CD4-positive, alpha-beta T cell treated with Interleukin-10 for 1 hour (primary cell): Measurements from ENCODE around the gene HMGN3.
"Not testable (repeated sequence)": the region's sequence is repeated elsewhere in the genome, so short reads cannot be mapped to it uniquely, and the experiment has no call there.

ENCODE experiments used
- DNase-seq: peaks from one replicate; pipeline ENCODE4 v3.0.0-alpha.2; 2020

The HMGN3 gene

GRCh38 chr6:79234150-79235022 is at the start of gene HMGN3:
HMGN3 (minus strand) TSS chr6:79234682.
- peak; percentile 93 for DNase-seq

GRCh38 chr6:79280756-79281155 is 46.3 kb upstream of the HMGN3 start:
- DNase-seq: no peak

DNA sequence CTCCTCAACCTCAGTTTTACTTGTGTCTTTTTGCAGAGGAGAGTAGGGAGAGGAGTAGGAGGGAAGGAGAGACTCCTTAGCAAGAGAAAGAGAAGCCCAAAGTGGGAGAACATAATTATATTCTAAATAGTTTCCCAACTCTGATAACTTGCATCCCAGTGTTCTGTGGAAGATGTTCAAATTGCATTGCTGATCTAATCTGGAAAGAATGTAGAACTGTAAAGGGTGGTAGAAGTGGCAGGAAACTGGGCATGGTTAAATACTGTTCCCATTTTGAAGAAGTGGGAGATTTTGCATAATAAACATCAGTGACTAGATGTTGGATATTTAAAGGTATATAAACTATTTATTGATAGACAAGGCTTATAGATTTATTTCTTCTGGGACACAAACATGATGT is 42.6 kb upstream of the HMGN3 start:
- no peak for DNase-seq

- DNase-seq: no peak
These were observed 35.4 kb upstream of the HMGN3 start for GRCh38 chr6:79269877-79270276.

- DNase-seq: no peak
These were observed 32.6 kb upstream of the HMGN3 start for GRCh38 chr6:79267128-79267527.

GRCh38 chr6:79266051-79266450 is 31.6 kb upstream of the HMGN3 start:
- no peak for DNase-seq

DNA sequence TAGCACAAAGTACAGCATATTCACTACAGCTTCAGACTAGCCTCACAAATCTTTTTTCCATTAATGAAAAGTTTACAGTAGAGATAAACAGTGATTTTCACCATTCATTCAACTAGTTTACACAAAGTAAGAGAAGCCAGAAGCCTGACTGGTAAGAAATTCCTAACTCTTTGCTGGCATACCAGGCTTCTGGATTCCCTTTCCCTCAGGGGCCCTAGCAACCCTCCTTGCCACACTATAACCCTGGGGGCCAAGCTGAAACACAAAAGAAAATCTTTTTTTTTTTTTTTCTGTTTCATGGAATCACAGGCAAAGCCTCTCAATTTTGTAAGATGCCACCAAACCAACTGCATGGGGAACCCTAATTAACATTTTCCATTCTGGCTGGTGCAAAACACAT is 28.9 kb upstream of the HMGN3 start:
- no peak for DNase-seq

DNA sequence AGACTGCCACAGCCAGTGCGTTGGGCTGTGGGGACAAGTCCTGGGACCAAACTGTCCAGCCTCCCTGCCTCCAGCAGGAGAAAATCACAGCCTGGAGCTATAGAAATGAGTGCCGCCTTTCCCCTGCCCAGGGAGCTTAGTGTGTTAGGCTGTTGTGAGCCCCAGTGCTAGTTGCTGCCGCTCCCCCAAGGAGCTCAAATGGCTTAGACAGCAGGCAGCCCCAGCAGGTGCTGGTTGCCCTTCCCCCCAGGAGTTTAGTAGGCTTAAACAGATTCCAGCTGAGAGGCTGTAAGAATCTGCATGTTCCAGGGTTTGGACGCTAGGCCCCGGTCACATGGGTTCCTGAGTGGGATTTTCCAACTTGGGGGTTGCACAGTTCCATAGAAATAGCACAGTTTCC is 27.2 kb upstream of the HMGN3 start:
- no peak for DNase-seq

DNA sequence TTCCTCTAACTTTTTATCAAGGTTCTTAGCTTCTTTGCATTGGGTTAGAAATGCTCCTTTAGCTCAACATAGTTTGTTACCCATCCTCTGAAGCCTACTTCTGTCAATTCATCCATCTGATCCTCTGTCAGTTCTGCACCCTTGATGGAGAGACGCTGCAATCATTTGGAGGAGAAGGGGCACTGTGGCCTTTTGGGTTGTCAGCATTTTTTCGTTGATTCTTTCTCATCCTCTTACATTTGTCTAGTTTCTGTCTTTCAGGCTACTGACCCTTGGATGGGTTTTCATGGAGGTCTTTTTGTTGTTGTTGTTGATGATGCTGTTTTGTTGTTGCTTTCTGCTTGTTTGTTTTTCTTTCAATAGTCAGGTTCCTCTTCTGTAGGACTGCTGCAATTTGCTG is 26.3 kb upstream of the HMGN3 start:
- DNase-seq: no peak

GRCh38 chr6:79257381-79258205 is 23.1 kb upstream of the HMGN3 start:
- DNase-seq: no peak

GRCh38 chr6:79256770-79257169 is 22.3 kb upstream of the HMGN3 start:
- DNase-seq: not testable (repeated sequence)

GRCh38 chr6:79255086-79255485 is 20.6 kb upstream of the HMGN3 start:
- DNase-seq: not testable (repeated sequence)

DNA sequence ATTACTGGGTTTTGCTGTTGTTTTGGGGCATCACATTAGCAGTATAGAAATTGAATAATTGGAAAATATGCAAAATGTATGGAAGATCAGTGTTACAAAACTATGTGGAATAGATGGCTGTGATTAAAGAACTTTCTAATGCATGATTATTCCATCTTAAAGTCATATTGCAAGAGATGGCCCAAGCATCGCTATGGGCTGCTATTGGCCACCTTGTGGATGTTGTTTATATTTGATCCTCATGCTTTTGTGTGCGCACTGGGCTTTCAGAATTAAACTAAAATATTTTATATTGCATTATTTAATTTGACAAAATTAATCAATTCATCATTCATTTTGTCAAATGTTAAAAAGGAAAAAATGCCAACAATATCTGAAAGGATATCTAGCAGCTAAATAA is 16.1 kb upstream of the HMGN3 start:
- no peak for DNase-seq

DNA sequence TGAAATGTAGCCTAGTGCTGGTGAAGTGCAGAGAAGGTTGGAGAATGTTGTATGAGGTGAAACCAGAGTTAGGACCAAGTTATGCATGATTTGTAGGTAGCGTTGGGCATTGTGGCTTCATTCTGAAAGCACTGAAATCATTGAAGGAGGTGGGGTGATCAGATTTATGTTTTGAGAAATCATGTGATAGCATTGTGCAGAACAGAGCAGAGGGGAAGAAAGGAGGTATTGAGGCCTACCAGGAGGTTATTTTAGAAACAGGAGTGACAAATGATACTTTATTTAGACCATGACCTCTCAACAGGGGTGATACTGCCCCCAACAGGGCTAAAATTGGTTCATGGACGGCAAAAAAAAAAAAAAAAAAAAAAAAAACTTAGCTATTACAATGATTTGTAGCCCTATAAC is 15.6 kb upstream of the HMGN3 start:
- peak; percentile 26 for DNase-seq

- DNase-seq: no peak
These were observed 14.7 kb upstream of the HMGN3 start for GRCh38 chr6:79249136-79249535.

DNA sequence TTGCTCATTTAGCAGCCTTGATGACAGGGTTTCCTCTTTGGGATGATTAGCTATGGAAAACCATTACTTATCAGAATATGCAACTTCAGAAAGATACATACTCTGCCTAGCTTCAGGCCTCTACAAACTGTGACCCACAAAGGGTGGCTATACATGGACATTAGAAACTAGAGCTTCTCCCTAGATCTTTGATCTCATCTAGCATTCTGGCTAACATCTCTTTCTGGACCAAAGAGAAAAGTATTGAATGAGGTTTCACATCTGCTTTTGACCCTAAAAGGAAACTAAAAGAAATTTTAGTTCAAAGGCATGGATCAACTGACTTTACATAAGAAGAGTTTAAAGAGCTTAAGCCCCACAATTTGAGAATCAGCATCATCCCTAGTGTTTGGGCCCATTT is 12.4 kb upstream of the HMGN3 start:
- no peak for DNase-seq

- DNase-seq: no peak
These were observed 6.7 kb upstream of the HMGN3 start for GRCh38 chr6:79241228-79241627.

DNA sequence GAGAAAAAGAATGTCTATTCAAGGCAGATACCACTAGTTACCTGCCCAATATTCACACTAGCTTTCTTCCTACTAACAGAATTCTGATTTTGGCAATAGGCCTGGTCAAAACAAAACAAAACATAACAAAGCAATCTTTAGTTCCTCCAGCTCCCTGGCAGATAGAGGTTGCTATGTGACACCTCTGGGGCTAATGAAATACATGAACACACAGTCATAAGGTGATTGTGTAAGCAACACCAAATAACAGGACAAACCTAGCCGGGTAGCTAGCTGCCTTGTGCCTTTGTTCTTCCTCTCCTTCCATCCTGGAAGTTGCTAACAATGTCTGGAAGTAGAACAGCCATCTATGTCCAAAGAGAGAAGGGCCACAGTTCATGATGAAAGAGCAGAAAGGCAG is 6.0 kb upstream of the HMGN3 start:
- DNase-seq: no peak

DNA sequence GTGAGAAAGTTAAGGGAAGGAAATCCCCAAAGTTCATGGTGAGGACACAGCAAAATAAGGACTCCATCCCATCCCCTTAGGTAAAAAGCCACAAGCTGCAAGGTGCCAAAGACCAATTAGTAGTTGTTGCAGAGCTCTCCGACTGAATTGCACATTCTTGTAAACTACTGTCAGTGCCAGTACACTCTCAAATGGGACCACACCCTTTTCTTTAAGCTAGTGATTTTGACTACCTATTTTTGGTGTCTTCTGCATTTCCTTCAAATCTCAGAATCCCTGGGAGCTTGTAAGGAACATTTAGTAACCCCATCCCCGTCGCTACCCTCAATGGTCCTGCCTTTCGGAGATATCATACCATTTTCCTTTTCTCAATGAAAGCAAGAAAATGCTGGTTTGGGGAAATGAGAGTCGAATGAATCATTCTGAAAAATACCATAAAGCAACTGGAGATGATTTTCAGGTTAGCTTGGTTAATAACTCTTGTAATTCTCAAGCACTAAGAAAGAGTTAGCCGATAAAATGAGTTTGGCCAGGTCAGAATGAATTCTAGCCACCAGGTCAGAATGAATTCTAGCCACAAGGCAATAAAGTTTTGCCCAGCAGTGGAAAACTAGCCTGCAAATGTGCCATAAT is 5.2 kb upstream of the HMGN3 start:
- DNase-seq: no peak

DNA sequence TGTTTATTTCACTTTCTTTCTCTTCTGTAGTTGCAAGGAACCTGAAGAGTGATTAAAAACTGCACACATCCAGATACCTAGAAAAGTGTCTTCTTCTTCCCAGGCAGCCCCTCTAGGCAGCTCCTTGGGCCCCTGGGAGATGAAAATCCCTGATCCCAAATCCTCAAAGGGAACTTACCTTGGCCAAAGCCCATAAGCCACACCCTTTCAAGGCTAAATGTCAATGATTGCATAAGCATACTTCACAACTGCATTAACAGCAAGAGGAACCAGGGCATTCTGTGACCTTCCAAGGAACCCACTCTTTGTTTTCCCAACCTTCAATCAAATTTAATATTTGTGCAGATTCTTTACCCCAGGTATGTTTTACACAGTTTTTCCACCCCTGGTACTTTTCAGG is 4.4 kb upstream of the HMGN3 start:
- no peak for DNase-seq

DNA sequence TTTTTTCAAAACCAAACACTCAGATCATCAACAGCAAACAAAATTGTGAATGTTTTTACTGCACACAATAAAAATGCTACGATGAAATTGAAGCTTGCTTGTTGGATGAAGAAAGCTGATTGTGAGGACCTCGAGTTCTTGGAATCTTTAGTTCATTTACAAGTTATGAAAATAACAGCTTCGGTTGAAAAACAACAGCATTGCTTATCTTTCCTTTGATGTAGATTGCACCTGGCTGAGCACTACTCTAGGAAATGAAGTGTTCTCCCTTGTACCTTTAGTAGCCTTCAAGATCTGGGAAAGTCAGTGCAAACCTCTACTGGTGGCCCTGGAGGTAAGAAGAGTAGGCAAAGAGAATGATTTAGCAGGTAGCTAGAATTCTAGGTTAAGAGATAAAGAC is 2.2 kb upstream of the HMGN3 start:
- no peak for DNase-seq

GRCh38 chr6:79233611-79234149 is 802 bp downstream of the HMGN3 start:
- peak; percentile 69 for DNase-seq

DNA sequence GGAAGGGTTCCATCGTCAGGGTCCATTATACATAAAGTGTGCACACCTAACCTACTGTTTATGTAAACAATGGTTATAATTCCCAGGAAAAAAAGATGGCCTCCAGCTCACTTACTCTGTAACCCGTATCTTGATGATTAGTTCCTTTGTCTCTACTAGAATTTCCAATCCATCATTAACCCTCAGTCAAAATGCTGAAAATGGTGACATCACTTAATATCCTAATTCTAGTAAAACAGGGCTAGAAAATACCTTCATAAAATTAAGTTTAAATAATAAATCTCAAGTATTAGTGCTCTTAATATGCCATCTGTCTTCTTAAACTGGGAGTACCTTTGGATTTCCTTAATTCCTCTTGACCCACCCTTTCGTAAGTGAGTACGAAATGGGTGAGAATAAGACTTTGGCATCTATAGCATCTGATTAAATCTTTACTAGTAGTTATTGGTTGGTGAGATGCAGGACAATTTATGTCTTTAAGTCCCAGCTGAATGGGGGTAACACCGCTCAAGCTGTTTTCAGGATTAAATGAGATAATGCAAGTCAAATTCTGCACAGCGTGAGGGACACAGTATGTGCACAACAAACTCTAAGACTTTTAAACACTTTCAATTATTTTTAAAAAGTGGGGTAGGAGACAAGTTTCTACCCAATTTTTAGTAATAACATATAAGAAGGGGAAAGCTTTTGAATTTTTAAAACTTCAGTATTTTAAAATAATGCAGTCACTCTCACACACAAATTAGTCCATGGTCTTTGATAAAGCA is 1.6 kb downstream of the HMGN3 start:
- no peak for DNase-seq
